ENCODE results near the gene SETBP1.

- TF ChIP-seq CTCF (IDR thresholded peaks at IDR 0.05), result no peak
- no peak for TF ChIP-seq EZH2 (IDR thresholded peaks at IDR 0.05)
These were observed 12.5 kb downstream of the SETBP1 start for GRCh38 chr18:44693030-44693784.

Data from neural progenitor cell (in vitro differentiated cells).